Measurements from ENCODE around the gene UTP11.

Gene UTP11

DNA sequence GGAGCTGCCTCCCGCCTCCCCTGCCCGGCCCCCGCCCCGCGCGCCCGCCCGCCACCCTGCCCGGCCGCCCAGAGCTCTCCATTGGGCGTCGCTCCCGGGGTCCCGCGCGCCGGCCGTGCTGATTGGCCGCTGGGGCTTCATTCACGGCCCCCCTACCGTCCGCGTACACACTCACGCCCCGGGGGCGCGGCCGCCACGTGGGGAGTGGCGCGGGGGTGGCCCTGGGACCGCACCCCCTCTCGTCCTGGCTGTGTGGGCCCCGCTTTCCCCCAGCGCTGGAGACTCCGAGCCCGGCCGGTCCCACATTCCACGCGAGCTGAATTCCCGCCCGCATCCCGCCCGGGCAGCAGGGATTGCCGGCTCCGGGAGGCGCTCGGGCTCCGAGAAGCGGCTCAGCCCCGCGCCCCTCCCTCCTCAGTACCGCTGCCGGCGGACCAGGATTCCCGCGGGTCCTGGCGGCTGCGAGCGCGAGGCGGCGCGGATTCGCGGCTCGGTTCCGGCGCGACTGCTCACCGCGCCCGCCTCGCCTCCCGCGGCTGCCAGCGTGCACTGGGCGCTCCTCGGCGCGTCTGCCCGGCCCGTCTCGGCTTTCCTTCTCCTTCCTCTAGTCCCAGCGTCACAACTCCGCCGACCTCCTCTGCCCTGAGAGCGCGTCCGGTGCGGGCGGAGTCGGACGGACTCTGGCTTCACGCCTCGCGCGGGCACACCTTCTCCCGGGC is 34.5 kb downstream of the UTP11 start:
- peak; percentile 47 for DNase-seq

GRCh38 chr1:38047603-38048141 is 35.1 kb downstream of the UTP11 start:
- no peak for DNase-seq

- no peak for DNase-seq
Observed at GRCh38 chr1:38050397-38051078, 38.0 kb downstream of the UTP11 start.

- DNase-seq, result no peak
Observed at GRCh38 chr1:38051079-38051543, 38.6 kb downstream of the UTP11 start.

DNA sequence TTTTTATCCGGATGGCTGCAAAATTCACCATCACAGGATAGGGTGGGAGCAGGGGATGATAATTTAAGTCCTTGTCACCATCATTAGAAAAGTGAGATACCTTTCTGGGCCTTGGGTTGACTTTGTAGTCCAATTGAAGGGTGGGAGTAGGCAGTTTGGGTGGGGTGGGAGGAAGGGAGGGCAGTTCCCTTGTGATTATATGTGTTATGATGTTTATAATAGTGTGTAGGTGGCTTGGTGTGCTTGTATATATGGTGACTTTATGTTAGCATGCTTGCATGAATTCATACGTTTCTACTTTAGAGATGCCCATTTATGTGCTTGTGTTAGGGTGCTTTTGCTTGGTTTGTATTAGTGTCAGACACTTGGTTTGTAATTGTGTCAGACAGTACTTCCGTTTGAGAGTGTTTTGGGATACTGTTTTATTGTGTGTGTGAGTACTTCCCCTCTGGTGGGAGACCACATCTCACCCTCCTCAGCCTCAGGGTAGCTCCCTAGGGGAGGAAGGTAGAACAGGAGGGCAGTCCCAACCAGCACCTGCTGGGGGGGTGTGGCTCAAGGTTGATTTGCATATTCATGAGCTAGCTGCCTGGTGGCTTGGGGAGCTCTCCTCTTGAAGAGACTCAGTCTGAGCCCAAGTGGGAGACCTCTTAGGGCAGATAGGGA is 40.3 kb downstream of the UTP11 start:
- DNase-seq, result no peak

- no peak for DNase-seq
Observed at GRCh38 chr1:38053416-38054091, 41.0 kb downstream of the UTP11 start.

- DNase-seq, result no peak
Observed at GRCh38 chr1:38055398-38055797, 42.9 kb downstream of the UTP11 start.

DNA sequence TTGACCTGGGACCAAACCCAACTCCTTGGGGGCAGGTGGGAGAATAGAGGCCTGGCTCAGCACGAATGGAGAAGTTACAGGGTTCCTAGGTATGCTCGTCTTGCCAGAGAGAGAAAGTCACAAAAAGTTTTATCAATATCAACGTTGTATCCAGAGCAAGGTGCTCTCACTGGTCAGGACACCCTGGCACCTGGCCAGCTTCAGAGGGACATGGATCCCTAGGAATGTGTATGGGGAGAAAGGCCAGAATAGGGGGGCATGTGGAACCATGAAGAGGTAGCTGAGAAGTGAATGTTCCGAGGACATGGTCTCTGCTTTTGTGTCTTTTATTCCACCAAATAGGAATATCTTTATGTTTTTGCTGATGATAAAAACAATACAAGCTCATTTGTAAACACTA is 43.4 kb downstream of the UTP11 start:
- DNase-seq, result no peak

- peak; percentile 20 for DNase-seq
Observed at GRCh38 chr1:38059635-38060250, 47.2 kb downstream of the UTP11 start.

- no peak for DNase-seq
Observed at GRCh38 chr1:38060498-38060897, 48.0 kb downstream of the UTP11 start.

GRCh38 chr1:38061290-38061689 is 48.8 kb downstream of the UTP11 start:
- DNase-seq, result no peak

DNA sequence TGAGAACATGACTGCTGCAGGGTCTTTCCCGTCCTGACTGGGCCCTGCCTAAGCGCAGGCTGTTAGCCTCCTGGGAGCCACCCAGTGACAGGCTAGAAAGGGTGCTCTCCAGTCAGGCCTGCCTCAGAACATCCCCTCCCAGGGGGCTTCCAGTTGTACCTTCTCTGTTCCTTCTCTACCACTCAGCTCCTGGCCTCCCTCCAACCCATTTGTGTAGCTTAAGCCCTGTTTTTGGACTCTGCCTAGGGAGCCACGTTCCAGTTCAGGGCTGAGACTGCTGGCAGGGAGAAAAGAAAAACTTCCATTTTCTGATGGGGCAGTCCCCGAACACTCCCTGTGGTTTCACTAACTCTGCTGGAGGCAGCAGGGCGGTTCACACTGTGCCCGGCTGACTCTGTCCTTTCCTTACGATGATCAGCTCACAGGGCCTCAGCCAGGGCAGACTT is 49.4 kb downstream of the UTP11 start:
- no peak for DNase-seq

DNA sequence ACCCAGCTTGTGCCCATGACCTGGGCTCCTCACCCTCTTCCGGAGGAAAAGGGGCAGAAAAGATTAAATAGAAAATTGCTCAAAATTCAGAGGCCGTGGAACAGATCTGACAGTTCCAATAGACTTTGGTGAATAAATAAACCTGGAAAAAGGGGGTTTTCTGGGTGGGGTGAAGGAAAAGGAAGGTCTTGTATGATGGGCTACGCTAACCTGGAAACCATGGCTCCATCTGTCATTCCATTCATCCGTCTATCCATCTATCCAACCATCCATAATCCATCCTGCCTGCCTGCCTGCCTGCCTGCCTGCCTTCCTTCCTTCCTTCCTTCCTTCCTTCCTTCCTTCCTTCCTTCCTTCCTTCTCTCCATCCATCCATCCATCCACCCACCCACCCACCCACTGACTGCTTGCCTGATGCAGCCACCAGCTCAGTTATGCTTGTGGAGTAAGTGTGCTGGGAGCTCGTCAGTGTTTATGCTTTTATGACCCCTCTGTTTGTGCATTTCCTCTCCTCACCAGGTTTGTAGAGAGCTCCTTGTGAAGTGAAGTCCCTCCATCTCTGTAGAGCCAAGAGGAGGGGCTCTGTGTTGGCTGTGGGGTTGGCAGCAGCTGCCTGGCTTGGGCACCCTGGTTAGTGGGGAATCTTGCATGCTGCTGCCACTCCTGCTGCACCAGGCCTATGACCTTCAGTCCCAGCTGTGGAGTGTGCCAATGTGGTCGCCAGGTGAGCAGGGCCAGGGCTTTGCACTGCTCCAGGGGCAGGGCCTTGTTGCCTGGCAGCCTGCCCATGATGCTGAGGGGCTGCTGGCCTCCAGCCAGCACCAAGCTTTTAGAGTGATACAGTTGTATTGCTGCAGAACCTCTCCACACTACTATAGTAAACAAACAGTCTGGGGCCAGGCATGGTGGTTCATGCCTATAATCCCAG is 50.1 kb downstream of the UTP11 start:
- DNase-seq, result peak; percentile 36

DNA sequence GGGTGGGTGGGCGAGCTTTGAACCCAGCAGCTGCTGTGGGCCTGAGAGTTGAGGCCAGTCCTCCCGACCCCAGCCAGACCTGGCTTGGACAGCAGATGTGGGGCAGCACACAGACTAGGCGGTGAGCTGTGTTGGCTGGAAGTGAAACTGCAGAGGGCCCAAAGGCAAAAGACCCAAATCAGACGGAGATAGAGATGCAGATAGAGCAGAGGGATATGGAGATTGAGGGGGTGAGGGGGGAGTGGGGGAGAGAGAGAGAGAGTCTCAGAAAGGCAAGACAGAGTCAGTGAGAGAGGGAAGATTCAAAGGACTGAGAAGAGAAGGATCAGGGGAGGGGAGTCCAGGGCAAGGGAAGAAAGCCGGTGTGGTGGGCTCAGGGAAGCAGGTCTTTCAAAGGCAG is 51.1 kb downstream of the UTP11 start:
- DNase-seq, result no peak

- no peak for DNase-seq
Observed at GRCh38 chr1:38064197-38064903, 51.8 kb downstream of the UTP11 start.

- no peak for DNase-seq
Observed at GRCh38 chr1:38068220-38068979, 55.9 kb downstream of the UTP11 start.

DNA sequence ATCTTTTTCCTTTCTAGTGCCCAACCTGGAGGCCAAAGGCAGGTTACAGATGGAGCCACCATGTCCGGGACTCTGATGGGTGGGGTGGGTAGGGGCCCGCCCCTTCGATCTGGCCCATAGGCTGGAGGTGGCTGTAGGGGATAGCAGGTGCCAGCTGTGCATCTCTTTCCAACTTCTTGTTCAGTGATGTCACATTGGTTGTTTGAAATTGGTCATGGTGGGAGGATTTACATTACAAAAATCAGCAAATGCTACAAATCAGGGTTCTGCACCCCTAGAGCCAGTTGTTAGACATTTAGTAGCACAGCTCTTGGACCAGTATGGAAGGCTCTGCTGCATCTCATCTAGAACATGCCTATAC is 56.4 kb downstream of the UTP11 start:
- no peak for DNase-seq

DNA sequence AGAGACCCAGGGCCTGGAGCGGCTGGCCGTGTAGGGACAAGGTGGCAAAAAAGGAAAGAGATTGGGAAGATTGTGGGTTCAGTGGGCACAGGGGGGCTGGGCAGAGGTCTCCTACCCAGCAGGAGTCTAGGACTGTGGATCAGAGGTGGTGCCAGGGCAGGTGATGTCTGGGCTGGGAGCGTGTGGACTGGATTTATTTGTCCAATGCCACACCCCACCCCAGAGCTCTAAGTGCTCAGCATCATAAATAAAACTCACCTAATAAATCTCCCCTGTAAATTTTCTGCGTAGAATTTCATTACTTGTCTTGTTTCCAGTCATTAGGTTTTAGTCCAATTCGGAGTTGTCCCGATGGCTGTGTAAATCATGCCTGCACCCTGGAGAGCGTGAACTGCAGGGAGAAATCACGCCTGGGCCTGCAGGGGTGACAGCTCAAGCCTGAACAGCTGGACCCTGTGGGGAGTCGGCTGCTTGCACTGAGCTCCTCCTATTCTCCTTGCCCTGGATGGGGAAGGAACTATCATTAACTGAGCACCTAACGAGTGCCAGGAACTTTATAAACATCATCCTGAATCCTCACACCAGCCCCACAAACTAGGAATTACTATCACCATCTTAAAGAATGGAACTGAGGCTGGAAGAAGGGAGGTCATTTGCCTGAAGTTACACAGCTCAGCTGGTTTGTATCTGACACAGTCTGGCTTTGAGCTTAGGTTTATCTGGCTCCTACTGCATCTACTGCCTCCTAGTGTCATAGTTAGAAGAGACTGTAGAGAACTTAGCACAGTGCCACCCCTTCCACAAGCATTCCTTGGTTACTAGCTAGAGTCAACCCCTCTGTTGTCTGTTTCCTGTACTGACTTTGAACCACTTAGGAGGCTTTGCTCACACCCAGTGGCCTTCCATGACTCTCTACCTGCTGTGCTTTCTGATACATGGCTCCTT is 59.0 kb downstream of the UTP11 start:
- peak; percentile 43 for DNase-seq

DNA sequence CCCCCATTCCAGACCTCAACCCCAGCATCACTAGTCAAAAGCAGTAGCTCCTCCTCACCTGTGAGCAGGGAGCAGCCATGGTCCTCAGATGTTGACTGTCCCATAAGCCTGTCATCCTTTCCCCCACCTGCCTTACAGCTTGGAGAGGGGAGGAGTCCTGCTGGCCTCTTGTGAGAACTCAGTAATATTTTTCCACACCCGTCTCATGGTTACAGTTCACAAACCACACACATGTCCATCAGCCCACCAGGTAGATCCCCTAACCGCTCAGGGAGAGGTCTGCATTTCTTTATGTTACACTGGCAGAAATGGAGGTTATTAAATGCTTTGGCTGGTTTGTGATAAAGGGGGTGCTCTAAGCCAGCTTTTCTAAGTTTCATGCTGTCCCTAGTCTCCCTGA is 60.3 kb downstream of the UTP11 start:
- no peak for DNase-seq

All from NCI-H1694 treated with DMSO at 0.1 percent for 48 hours (cell line).